GM18505 (cell line): ENCODE results near the gene CFTR.

Experiments
- ATAC-seq: cut with Tn5 transposase; IDR thresholded peaks from one replicate; pipeline ENCODE4 v1.9.1; 2021; ENCODE audit not compliant: unreplicated experiment
- POLR2A ChIP-seq: IDR thresholded peaks from 4 replicates; pipeline ENCODE4 v1.6.1; 2011; ENCODE audit warnings: borderline replicate concordance; ENCODE audit not compliant: insufficient read depth, insufficient read length; ENCODE audit errors: extremely low read depth

Gene CFTR

DNA sequence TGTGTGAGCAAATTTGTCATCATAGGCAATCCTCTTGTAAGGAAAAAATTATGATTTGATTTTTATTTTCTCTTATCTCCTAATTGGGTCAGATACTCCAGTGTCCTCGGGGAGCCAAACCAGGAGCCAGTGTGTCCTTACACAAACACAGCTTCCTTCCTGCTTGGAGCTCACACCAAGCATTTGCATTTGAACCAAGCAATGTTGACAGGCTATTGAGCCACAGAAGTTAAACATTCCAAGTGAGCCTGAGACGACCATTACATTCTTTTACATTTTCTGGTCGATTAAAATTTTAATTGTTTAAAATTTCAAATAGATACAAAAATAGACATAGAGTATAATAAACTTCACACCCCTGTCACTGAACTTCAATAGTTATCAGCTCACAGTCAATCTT lies 194.8 kb downstream of the CFTR start:
- no peak for ATAC-seq
- no peak for TF ChIP-seq POLR2A

DNA sequence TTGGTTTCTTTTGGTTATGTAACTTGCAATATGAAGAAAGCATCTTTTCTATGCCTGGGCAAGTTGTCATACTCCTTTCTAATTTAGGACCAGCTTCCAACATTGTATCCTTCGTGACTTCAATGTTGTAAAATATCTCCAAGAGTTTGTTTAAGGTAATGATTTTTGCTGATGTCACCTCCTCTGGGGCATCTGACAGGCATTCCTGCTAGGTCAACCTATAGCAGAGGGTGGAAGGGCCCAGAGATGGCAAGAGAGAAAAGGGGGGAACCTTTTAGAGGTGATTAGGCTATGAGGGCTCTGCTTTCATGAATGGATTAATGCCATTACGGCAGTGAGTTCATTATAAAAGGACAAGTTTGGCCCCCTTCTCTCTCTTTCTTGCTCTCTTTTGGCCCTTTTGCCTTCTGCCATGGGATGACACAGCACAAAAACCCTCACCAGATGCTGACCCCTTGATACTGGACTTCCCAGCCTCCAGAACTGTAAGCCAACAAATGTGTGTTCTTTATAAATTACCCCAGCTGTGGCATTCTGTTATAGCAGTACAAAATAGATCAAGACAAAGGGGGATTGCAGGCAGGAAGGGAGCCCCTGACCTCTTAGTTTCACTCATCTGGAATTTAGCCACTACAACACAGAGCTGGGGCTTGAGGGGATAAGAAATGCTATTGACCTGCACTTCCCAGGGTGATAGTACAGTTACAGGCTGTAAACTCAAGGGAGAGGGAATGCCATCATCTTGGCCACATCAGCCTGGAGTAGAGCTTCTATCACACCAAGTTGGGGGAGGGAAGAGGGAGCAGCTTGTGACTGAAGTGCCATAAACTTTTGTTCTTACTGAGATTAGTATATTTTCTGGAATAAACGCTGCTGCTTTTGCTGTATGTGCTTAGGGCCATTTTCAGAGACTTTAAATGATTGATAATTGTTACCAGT lies 195.9 kb downstream of the CFTR start:
- no peak for ATAC-seq
- TF ChIP-seq POLR2A: no peak

DNA sequence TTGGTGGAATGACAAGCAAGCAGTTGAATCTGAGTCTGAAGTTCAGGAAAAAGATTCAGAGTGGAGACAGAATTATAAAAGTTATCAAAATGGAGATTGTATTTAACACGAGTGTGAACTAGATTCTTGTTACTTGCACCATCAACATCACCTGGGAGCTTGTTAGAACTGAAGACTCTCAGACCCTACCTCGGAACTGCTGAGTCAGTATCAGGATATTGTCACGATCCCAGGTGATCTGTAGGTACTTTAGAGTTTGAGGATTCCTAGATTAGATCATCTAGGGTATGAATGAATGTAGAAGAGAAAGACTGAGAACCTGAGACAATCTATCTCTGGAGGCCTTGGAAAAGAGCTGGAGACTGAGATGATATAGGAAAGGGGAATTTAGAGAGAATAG lies 199.3 kb downstream of the CFTR start:
- TF ChIP-seq POLR2A: no peak
- no peak for ATAC-seq

DNA sequence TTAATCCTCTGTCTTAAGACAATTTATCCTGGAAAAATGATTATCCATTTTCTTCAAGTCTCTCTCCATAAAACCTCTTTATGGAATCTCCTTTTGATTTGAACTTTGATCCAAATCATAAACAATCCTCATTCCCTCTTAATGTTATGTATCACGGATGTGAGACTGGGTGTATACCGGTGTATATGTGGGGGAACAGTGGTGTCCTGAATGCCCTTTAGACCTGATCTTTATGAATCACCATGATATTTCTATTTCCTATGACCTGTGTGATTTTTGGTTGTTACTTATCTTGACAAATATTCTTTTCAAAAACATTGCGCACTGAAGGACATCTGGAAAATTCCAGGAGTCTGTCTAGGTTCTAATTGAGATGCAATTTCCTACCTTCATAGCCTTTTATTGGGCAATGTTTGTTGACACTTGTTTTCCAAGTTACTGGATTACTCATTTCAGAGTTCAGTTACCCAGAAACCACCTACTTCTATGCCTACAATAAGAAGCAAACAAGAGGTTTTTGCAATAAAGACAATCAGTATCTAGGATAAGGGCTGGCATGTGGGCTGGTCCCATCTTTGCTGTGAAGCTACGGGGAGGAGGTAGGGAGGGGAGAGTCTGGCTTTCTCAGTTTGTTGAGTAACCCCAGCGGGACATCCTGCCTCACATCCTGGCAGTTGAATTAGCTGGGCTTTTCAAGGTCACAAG lies 203.0 kb downstream of the CFTR start:
- TF ChIP-seq POLR2A: no peak
- ATAC-seq: no peak

DNA sequence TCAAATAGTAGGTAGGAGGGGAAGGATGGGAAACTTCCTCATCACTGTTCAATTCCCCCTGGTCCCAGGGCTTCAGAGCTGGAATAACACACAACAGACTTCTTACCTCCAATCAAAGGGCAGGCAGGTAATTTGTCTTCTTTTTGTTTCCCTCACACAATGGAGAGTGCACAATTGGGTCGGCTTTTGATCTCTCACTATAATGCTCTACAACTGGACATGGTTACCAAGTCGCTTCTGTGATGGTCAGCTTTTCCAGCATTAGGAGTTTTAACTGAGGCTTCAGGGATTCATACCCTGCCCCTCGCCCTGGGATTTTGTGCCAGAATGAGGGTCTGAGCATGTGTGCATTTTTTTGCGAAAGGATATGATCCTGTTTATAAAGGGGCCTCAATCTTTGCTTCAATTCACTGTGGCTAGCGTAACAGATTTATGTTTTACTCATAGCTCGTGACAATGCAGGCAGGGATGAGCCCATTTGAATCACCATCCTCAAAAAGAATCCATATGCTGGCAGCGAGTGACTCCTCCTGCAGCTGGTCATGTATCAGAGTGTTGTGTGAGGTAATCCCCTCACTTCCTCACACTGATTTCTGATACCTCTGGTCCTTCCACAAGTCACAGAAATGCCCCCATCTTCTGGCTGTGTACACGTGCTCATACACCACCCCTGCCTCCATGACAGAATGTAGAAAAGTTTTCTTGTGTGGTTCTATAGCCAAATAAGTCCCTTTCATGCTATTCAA lies 203.8 kb downstream of the CFTR start:
- ATAC-seq: no peak
- TF ChIP-seq POLR2A: no peak

DNA sequence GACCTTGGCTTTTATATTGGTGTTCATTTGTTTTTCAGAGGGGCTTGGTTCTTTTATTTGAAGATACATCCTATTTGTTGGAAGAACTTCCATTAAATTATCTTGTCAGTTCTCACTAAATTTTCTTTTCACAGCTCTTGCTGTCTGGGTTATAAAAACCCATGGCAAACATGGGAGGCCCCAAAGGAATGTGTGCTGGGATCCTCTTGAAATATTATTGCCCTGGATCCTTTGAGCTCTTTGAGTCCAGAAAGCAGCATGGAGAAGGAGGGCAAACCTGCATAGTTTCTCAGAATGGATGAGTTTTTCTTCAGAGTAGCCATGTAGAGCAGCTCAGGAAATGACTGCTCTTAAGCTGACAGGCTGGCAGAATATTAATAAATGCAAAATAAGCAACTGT lies 206.0 kb downstream of the CFTR start:
- TF ChIP-seq POLR2A: no peak

DNA sequence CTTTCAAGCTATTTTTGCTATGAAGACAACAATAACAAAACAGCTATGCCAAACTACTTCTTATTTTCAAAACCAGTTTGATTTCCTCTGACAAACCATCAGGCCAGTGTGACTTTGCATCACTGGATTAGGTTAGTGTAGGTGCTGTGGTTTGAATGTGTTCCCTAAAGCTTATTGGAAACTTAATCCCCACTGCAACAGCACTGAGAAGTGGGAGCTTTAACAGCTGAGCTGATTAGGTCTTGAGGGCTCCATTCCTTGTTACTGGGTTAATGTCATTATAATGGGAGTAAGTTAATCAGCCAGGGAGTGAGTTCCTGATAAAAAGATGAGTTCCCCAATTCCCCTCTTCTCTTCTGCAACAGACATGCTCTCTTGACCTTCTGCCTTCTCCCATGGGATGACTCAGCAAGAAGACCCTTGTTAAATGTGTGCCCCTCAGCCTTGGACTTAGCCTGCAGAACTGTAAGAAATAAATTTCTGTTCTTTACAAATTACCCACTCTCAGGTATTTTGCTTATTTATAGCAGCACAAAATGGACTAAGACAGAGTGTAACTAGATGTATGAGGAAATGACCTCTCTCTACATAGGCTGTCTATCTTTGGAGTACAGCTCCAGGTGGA lies 206.6 kb downstream of the CFTR start:
- ATAC-seq: no peak
- TF ChIP-seq POLR2A: no peak

More for the DNA sequence above, 206.0 kb downstream of the CFTR start:
- no peak for ATAC-seq

DNA sequence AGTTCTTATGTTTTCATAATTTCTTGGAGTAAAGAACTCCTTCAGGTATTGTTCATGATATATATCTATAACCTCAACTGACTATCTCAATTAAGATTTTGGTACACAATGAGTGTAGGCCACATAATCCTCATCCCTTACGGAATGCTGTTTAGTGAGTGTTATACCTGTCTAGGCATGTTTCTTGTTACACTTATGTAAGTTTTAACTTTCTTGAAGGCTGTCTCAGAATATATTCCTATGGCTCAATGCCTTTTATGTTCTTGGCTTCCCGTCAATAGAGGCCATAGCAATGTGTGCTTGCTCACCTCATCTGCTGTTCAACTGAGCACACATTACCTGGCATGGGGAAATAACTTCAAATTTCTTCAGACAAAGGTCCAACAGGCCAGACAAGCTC lies 208.3 kb downstream of the CFTR start:
- TF ChIP-seq POLR2A: no peak
- ATAC-seq: no peak

DNA sequence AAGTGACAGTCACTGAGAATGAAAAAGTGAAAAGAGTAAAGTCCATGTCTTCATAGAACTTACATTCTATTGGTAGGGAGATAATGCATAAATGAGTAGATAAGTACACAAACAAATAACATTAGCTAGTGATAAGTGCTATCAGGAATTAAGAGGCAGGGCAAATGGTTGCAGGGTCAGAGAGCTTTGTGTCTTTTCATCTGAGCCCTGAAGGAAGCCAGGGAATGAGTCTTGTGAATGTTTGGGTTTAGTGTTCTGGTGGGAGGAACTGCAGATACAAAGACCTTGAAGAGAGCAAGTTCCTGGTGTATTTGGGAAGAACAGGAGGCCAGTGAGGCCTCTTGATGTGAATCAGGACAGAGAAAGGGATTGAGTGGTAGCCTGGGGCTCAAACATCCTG lies 209.6 kb downstream of the CFTR start:
- TF ChIP-seq POLR2A: no peak
- ATAC-seq: no peak

DNA sequence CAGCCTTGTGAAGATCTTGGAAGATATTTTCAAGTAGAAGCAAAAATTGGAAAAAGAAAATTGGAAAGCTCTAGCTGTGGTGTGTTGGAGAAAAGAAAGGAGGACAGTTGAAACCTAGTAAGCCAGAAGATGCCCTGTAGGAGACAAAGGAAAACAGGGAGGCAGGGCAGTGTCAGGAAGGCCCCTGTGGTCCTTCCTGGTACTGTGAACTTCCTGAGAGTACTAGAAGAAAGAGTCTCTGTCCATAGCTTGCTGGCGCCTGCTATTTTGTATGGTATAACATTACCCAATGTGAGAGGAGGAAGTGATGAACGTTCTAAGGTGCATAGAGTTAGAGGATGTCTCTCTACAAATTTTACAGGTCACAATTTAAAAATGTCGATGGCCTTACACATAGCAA lies 210.3 kb downstream of the CFTR start:
- ATAC-seq: no peak
- TF ChIP-seq POLR2A: no peak

DNA sequence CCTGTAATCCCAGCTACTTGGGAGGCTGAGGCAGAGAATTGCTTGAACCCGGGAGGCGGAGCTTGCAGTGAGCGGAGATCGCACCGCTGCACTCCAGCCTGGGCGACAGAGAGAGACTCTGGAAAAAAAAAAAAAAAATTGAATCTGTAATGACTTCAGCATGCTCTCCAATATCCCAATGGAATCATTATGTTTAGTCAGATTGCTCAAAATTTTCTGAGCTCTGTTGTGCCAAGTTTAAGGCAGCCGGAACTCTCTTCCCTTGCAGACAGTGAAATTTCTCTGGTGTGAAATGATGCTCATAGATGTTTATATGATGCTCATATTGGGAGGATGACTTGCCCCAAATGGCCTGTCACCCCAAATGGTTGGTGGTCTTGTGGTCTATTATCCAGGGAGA lies 212.5 kb downstream of the CFTR start:
- ATAC-seq: no peak
- TF ChIP-seq POLR2A: no peak

DNA sequence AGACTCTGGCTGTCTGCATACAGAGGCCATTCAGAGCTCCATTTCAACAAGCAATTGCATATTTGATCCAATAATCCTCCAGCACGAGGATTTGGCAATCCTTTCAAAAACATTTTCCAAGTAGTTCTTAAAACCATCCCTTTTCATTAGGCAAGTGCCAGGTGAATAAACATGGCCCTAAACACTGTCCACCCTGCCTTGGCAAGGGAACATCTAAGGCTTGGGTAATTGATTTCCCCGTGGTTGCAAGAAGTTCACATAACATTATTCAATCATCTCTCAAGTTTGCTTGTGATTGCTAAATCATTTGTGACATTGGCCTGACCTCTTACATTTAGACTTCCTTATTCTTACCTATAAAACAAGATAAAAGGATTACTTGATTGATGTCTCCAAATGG lies 218.2 kb downstream of the CFTR start:
- no peak for TF ChIP-seq POLR2A
- no peak for ATAC-seq

DNA sequence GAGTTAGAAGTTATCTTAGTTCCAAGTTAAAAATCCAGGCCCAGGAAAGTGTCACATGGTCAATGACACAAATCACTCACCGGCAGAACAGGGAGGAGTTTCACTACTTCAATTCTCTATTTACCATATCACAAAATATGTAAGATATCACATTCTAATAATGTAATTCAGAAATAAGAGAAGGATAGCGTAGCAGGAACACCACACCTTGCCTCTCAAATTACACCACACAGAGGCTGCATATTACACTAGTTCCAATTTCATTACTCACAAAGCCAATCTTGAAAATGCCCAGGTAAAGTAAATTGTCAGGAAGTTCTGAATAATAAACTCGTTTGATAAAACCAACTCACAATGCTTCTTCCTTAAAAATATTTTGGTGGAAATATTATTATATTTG lies 224.2 kb downstream of the CFTR start:
- no peak for ATAC-seq
- TF ChIP-seq POLR2A: no peak
